Keratinocyte (primary cell): ENCODE results near the gene UBE2J2. TPM values are rescaled to one million over a fixed set of nuclear protein-coding genes. Genes with fewer than 3 reads are reported as not detected.

Source experiments
- DNase-seq: peaks from one replicate; pipeline ENCODE4 v3.0.0-alpha.2; 2011; ENCODE audit warnings: low read depth, missing footprints, low spot score
- FAIRE-seq: peaks from 2 replicates; lab custom pipeline; 2011; peaks lifted over from hg19 to GRCh38; lab: Jason Lieb, UNC
- H2AFZ ChIP-seq: 2 replicates; pipeline ENCODE4 v1.6.0; 2012; ENCODE audit warnings: low read length, control low read depth, inconsistent platforms; ENCODE audit not compliant: control insufficient read depth
- H3K27ac ChIP-seq: 2 replicates; pipeline ENCODE4 v1.5.1; 2011; ENCODE audit warnings: low read length; ENCODE audit not compliant: control insufficient read depth, insufficient read depth
- H3K27me3 ChIP-seq: 3 replicates; pipeline ENCODE4 v1.6.0; 2011; ENCODE audit warnings: low read length; ENCODE audit not compliant: control insufficient read depth, insufficient read depth; ENCODE audit errors: extremely low read depth
- H3K36me3 ChIP-seq, 2 experiments: 2 replicates in 1 of 2; 3 replicates in 1 of 2; pipeline ENCODE4 v1.5.1; 2011; ENCODE audit warnings: low read length in 2 of 2, mild to moderate bottlenecking in 1 of 2; ENCODE audit not compliant: control insufficient read depth in 2 of 2, insufficient read depth in 2 of 2; ENCODE audit errors: extremely low read depth in 1 of 2
- H3K4me1 ChIP-seq: 3 replicates; pipeline ENCODE4 v1.5.1; 2011; ENCODE audit warnings: low read length; ENCODE audit not compliant: control insufficient read depth, insufficient read depth; ENCODE audit errors: extremely low read depth
- H3K4me2 ChIP-seq: 3 replicates; pipeline ENCODE4 v1.6.0; 2011; ENCODE audit warnings: low read depth, low read length; ENCODE audit not compliant: control insufficient read depth, insufficient read depth; ENCODE audit errors: extremely low read depth
- H3K4me3 ChIP-seq, 3 experiments: fragments of 200-600 bp in 1 of 3; sonication (generic) in 1 of 3; 2 replicates in 2 of 3; 3 replicates in 1 of 3; pipeline ENCODE4 v1.5.1; 2011 to 2016; ENCODE audit warnings: low read length in 3 of 3, mild to moderate bottlenecking in 3 of 3, control low read depth in 2 of 3, inconsistent platforms in 1 of 3, low read depth in 1 of 3, mixed read lengths in 1 of 3, mixed run types in 1 of 3, moderate library complexity in 1 of 3; ENCODE audit not compliant: control insufficient read depth in 2 of 3, insufficient read depth in 2 of 3; ENCODE audit errors: extremely low read depth in 1 of 3
- H3K79me2 ChIP-seq: 2 replicates; pipeline ENCODE4 v1.6.0; 2012; ENCODE audit warnings: low read length; ENCODE audit not compliant: control insufficient read depth, insufficient read depth
- H3K9ac ChIP-seq: 3 replicates; pipeline ENCODE4 v1.6.0; 2011; ENCODE audit warnings: low read length; ENCODE audit not compliant: control insufficient read depth, insufficient read depth; ENCODE audit errors: extremely low read depth
- H3K9me1 ChIP-seq: 3 replicates; pipeline ENCODE4 v1.6.0; 2011; ENCODE audit warnings: low read length; ENCODE audit not compliant: control insufficient read depth, insufficient read depth; ENCODE audit errors: extremely low read depth
- H3K9me3 ChIP-seq: 2 replicates; pipeline ENCODE4 v1.5.1; 2012; ENCODE audit warnings: low read depth, low read length; ENCODE audit not compliant: control insufficient read depth
- H4K20me1 ChIP-seq: 3 replicates; pipeline ENCODE4 v1.6.0; 2011; ENCODE audit warnings: low read length; ENCODE audit not compliant: control insufficient read depth, insufficient read depth; ENCODE audit errors: extremely low read depth
- CTCF ChIP-seq, 3 experiments: IDR thresholded peaks in 1 of 3; conservative IDR thresholded peaks in 1 of 3; optimal IDR thresholded peaks in 1 of 3; 2 replicates in 2 of 3; 3 replicates in 1 of 3; pipeline versions ENCODE3 to v1.5.1; 2011; ENCODE audit warnings: low read length in 3 of 3, mild to moderate bottlenecking in 3 of 3, moderate library complexity in 2 of 3, control low read depth in 1 of 3, inconsistent platforms in 1 of 3; ENCODE audit not compliant: insufficient read depth in 2 of 3; ENCODE audit errors: extremely low read depth in 1 of 3
- EZH2 ChIP-seq: IDR thresholded peaks from one replicate; pipeline ENCODE4 v1.6.1; 2012; ENCODE audit warnings: inconsistent platforms, mild to moderate bottlenecking, low read length, moderate library complexity
- dilution Hi-C: fragments of 300-500 bp; cut with MboI; formaldehyde crosslinking; loops from one replicate; pipeline ENCODE4 v1.7.0; 2020; ENCODE audit warnings: low sequenced_read_pairs; ENCODE audit not compliant: extremely low pct_ligation_motif_present
- polyA plus RNA-seq, 5 experiments: library from polyadenylated mRNA; depleted of rRNA in 3 of 5; stranded (reverse) in 3 of 5; stranded (forward) in 1 of 5; unstranded in 1 of 5; fragments of >200 nt; gene quantifications; 1 replicate in 1 of 5; 2 replicates in 3 of 5; 3 replicates in 1 of 5; pipeline versions ENCODE4 v1.2.1 to v1.2.3, GENCODE V29; 2011 to 2012; ENCODE audit warnings: missing spikeins in 2 of 5, low read depth in 1 of 5, low replicate concordance in 1 of 5

The UBE2J2 gene
- polyA plus RNA-seq, 1 donor (not counting 4 experiments of a cell fraction or from before 2014, with no cell fraction given): 27.0 TPM

DNA sequence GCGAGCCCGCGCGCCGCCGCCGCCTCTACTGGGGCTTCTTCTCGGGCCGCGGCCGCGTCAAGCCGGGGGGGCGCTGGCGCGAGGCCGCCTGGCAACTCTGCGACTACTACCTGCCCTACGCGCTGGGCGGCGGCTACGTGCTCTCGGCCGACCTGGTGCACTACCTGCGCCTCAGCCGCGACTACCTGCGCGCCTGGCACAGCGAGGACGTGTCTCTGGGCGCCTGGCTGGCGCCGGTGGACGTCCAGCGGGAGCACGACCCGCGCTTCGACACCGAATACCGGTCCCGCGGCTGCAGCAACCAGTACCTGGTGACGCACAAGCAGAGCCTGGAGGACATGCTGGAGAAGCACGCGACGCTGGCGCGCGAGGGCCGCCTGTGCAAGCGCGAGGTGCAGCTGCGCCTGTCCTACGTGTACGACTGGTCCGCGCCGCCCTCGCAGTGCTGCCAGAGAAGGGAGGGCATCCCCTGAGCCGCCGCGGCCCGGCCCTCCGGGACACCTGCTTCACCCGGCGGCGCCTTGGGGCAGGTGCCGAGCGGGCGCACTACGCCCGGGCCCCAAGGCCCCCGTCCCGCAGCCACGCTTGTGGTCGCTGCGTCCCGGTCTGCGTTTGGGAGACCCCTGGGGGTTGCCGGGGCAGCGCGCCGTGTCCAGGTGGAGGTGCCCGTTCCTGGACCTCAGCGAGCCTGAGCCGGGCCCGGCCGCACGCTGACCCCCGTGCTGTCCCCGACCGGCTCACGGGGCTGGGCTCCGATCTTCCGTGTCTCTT is 40.7 kb downstream of the UBE2J2 start:
- no peak for TF ChIP-seq CTCF (optimal IDR thresholded peaks at IDR 0.05 in 1 of 3, IDR thresholded peaks at IDR 0.05 in 1 of 3, conservative IDR thresholded peaks at IDR 0.05 in 1 of 3; ENCODE audit: extremely low read depth in 1 of 3, insufficient read depth in 2 of 3, low read length in 3 of 3)
- TF ChIP-seq EZH2: no peak
- H3K4me2 ChIP-seq: peak overlapping the region; percentile 45

DNA sequence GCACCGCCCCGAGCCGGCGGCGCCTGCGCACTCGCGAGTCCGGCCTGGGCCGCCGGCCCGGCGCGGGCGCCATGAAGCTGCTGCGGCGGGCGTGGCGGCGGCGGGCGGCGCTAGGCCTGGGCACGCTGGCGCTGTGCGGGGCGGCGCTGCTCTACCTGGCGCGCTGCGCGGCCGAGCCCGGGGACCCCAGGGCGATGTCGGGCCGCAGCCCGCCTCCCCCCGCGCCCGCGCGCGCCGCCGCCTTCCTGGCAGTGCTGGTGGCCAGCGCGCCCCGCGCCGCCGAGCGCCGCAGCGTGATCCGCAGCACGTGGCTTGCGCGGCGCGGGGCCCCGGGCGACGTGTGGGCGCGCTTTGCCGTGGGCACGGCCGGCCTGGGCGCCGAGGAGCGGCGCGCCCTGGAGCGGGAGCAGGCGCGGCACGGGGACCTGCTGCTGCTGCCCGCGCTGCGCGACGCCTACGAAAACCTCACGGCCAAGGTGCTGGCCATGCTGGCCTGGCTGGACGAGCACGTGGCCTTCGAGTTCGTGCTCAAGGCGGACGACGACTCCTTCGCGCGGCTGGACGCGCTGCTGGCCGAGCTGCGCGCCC is 41.4 kb downstream of the UBE2J2 start, which contains the start of gene B3GALT6:
Gene B3GALT6 (plus strand): TSS at position 30 of the 588 bp plus-strand sequence. CDS start 42 bp downstream, at position 72.
- dilution Hi-C loops: no loop called here
- H3K9ac ChIP-seq: peak within 1 kb of the TSS; percentile 96
- FAIRE-seq: no peak
- no peaks in the 10 kb centered on the region for H3K27me3 ChIP-seq
- no peaks in the 10 kb centered on the region for H3K9me1 ChIP-seq
- H2AFZ ChIP-seq: peak within 1 kb of the TSS; percentile 68
- H3K4me1 ChIP-seq: peaks cover 8% of the 10 kb centered on the region
- TF ChIP-seq EZH2 (no peak), CTCF (optimal IDR thresholded peaks at IDR 0.05 in 1 of 3, IDR thresholded peaks at IDR 0.05 in 1 of 3, conservative IDR thresholded peaks at IDR 0.05 in 1 of 3; ENCODE audit: extremely low read depth in 1 of 3, insufficient read depth in 2 of 3, low read length in 3 of 3) (no peak)
- H3K27ac ChIP-seq: peak within 1 kb of the TSS; percentile 79
- H3K36me3 ChIP-seq: peaks cover 10 to 23% of the 10 kb centered on the region in 2 experiments
- H4K20me1 ChIP-seq: no peaks in the 10 kb centered on the region
- H3K79me2 ChIP-seq: peaks cover 59% of the 10 kb centered on the region
- H3K4me3 ChIP-seq: peak within 1 kb of the TSS; percentile 82 to 93 (median 91)
- no peak for DNase-seq
- H3K4me2 ChIP-seq: peak within 1 kb of the TSS; percentile 92
- peaks cover 4% of the 10 kb centered on the region for H3K9me3 ChIP-seq

More for the DNA sequence above, 40.7 kb downstream of the UBE2J2 start:
- Histone ChIP-seq H3K9me3 (peaks cover 4% of the 10 kb centered on the region), H3K27me3 (no peaks in the 10 kb centered on the region), H3K27ac (peak overlapping the region; percentile 14), H2AFZ (no peak overlapping the region), H3K79me2 (peaks cover 52% of the 10 kb centered on the region), H3K36me3 (peaks cover 7 to 22% of the 10 kb centered on the region in 2 experiments), H4K20me1 (no peaks in the 10 kb centered on the region), H3K4me3 (no peak overlapping the region), H3K9ac (no peak overlapping the region), H3K9me1 (no peaks in the 10 kb centered on the region), H3K4me1 (peaks cover 11% of the 10 kb centered on the region)
- DNase-seq (no peak), FAIRE-seq (no peak)
- dilution Hi-C loops: no loop called here
